Activated gamma-delta T cell (primary cell): ENCODE data around the gene GPX3.

Experiments used
- DNase-seq: peaks from one replicate; lab custom pipeline; 2025; lab: John Stamatoyannopoulos, UW

GPX3 gene

DNA sequence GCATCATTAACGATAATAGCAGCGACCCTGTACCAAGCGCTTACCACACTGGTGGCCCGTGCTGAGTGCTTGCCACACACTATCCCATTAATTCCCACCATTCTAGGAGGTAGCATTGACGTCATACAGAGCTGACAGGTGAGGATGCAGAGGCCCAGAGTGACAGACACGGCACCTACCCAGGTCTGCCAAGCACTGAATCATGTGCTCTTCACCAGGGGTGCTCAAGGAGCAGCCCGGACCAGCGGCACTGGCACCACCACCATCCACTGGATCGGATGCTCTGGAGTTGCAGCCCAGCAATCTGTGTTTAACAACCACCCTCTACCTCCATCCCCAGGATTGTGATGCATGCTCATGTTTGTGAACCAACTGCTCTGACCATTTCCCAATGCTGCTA is 57.0 kb downstream of the GPX3 start:
- DNase-seq, result no peak

DNA sequence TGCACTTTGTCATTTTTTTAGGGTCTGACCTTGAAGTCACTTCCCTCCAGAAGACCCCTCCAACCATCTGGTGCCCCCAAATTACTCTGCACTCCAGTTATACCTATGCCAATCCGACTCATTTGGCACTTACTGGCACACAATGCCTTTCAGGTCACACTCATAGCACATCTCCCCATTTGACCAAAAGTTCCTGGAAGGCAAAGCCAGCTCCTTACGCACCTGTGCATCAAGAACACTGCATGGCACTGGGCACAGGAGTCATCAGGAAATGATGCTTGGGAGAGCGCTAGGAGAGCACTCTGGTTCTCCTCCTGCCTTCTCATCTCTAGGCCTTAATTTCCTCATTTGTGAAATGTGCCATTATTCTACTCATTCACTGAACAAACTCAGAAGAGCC is 57.6 kb downstream of the GPX3 start:
- DNase-seq, result no peak
